ENCODE results near the gene CENPX. TPM values are rescaled to one million over a fixed set of nuclear protein-coding genes. Genes with fewer than 3 reads are reported as not detected.

The CENPX gene
- total and polyA plus RNA-seq, 12 donors: 15.8 to 132 (median 23.6) TPM

DNA sequence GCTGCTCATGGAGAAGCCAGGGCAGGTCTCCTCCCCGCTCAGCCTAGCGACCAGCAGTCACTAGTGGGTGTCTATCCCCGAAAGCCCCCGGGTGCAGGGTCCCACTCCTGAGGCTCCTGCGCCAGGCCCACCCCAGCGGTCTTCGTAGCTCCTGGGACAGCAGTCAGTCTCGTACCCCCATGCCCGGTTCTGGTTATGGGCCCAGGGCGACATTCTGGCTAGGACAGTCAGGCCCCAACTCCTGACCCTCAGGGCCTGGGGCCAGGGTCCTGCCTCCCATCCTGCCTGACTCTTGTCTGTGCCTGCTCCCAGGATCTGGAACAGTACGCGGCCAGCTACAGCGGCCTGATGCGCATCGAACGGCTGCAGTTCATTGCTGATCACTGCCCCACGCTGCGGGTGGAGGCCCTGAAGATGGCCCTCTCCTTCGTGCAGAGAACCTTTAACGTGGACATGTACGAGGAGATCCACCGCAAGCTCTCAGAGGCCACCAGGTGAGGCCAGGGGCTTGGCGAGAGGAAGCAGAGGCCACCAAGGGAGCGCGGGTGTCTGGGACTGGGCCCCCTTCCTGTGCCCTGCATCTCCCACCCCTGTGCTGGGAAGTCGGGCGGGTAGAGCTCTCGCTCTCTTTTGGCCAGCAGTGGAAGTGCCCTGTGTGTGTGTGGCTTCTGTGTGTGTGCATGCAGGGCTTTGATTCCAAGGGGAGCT lies 31.0 kb upstream of the CENPX start:
- Histone ChIP-seq H3K27me3 (no peaks in the 10 kb centered on the region), H3K36me3 (peaks cover 3 to 72% (median 29%) of the 10 kb centered on the region in 9 donors), H3K9me3 (no peaks in the 10 kb centered on the region), H3K4me3 (peak overlapping the region in 2 of 10 donors; percentile 86 to 91), H3K4me1 (peaks cover 12 to 39% (median 28%) of the 10 kb centered on the region in 9 donors), H3K27ac (no peak overlapping the region)
- DNase-seq (no peak), ATAC-seq (no peak)
- WGBS, 2 donors: 93 to 94% methylated on average over 28 of the region's 28 CpGs
- intact Hi-C loops (cut with DNase I): loop anchor here in 1 of 10 donors (5.0 kb wide), 1 partner anchor 44 kb away; the partner anchor contains the start of gene FASN
- TF ChIP-seq, protein P1, sequence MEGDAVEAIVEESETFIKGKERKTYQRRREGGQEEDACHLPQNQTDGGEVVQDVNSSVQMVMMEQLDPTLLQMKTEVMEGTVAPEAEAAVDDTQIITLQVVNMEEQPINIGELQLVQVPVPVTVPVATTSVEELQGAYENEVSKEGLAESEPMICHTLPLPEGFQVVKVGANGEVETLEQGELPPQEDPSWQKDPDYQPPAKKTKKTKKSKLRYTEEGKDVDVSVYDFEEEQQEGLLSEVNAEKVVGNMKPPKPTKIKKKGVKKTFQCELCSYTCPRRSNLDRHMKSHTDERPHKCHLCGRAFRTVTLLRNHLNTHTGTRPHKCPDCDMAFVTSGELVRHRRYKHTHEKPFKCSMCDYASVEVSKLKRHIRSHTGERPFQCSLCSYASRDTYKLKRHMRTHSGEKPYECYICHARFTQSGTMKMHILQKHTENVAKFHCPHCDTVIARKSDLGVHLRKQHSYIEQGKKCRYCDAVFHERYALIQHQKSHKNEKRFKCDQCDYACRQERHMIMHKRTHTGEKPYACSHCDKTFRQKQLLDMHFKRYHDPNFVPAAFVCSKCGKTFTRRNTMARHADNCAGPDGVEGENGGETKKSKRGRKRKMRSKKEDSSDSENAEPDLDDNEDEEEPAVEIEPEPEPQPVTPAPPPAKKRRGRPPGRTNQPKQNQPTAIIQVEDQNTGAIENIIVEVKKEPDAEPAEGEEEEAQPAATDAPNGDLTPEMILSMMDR (IDR thresholded peaks at IDR 0.05): no peak

DNA sequence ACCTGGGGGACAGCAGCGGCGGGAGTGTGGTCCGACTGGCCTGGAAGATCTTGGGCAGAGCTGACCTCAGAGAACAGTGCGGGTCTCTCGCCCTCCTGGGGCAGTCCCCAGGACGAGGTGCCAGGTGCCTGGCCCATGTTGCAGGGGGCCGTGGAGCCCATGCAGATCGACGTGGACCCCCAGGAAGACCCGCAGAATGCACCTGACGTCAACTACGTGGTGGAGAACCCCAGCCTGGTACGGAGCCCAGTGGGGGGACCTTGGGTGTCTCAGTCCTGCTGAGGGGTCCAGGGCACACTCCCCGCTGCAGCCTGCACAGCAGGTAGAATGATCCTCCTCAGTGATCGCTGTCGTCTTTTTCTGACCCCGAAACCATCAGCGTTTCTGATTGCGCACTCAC lies 30.5 kb upstream of the CENPX start:
- Histone ChIP-seq H3K4me3 (peak overlapping the region in 7 of 10 donors; percentile 73 to 97 (median 86)), H3K4me1 (peaks cover 12 to 39% (median 28%) of the 10 kb centered on the region in 9 donors), H3K9me3 (no peaks in the 10 kb centered on the region), H3K27me3 (no peaks in the 10 kb centered on the region), H3K27ac (no peak overlapping the region), H3K36me3 (peaks cover 3 to 72% (median 29%) of the 10 kb centered on the region in 9 donors)
- WGBS, 2 donors: 90 to 92% methylated on average over 19 of the region's 19 CpGs
- TF ChIP-seq, protein P1 (IDR thresholded peaks at IDR 0.05): no peak
- ATAC-seq (no peak), DNase-seq (no peak)
- intact Hi-C loops (cut with DNase I): loop anchor here in 1 of 10 donors (5.0 kb wide), 1 partner anchor 44 kb away; the partner anchor contains the start of gene FASN

DNA sequence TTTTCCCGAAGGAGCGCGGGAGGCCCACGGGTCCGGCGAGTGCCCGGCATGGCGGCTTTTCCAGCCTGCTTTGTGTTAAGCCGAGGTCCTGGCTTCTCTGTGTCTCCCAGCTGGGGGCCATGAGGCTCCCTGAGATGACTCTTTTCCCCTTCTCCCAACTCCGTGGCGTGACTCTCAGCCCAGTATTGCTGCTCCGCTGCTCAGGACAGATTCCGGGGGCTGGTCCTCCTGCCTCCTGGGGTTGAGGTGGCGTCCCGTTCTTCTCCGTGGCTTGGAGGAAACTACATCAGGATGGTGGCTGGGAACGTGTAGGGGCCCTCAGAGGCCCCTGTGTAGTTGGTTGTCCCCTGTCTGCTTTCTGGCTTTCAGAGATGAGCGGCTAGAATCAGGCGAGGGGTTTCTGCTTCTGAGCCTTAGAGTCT lies 30.0 kb upstream of the CENPX start:
- intact Hi-C loops (cut with DNase I): loop anchor here in 1 of 10 donors (5.0 kb wide), 1 partner anchor 45 kb away; the partner anchor contains the start of gene FASN
- H3K36me3 ChIP-seq: peaks cover 3 to 72% (median 25%) of the 10 kb centered on the region in 9 donors
- H3K4me1 ChIP-seq: peaks cover 12 to 39% (median 28%) of the 10 kb centered on the region in 9 donors
- H3K27me3 ChIP-seq: no peaks in the 10 kb centered on the region
- TF ChIP-seq, protein P1 (IDR thresholded peaks at IDR 0.05): no peak
- peak overlapping the region; percentile 46 to 97 (median 83) for H3K4me3 ChIP-seq
- DNase-seq: no peak
- peak overlapping the region in 6 of 10 donors; percentile 22 to 78 (median 64) for H3K27ac ChIP-seq
- WGBS, 2 donors: 23 to 27% methylated on average over 18 to 19 of the region's 19 CpGs
- no peaks in the 10 kb centered on the region for H3K9me3 ChIP-seq
- ATAC-seq: no peak

DNA sequence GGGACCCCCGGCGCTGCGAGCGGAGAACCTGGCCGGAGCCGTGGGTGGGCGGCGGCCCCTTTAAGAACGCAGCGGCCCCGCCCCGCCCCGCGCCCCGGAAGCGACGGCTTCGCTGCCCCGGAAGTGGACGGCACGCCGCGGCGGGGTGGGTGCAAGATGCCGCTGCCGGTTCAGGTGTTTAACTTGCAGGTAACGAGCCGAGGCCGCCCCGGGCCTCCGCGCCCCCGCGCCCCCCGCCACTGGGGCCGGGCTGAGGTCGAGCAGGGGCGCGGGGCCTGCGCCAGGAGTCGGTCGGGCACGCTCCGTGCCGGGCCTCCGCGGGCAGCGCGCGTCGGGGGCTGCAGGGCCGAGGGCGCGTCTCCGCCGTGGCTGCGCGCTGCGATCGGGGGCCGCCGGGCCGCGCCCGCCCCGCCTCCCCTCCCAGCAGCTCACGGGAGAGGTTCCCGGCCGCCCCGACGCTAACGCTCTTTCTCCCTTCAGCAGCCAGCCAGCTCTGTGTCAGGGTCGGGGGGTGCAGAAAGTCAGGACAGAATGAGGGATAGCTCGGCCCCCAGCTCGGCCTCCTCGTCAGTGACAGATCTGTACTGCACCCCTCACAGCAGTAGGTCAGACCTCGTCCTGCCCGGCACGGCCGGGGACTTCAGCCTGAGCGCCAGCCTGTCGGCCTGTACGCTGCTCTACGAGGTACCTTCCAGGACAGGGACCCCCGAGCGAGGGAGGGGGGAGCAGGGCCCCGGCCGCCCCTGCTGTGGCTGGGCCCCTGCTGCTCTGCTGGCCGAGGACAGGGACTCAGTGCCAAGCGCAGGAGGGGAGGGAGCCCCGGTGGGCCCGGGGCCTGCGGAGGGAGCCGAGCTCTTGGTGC lies 29.3 kb upstream of the CENPX start, which contains the start of the genes GPS1 and RFNG:
Gene GPS1 (plus strand): TSS at position 123 of the 862 bp plus-strand sequence. CDS start 34 bp downstream, at position 157.
Gene RFNG (minus strand): TSS at position 36 of the 862 bp plus-strand sequence. CDS start 45 bp downstream, outside the sequence.
- TF ChIP-seq, protein P1 (IDR thresholded peaks at IDR 0.05): no peak
- peaks cover 12 to 39% (median 28%) of the 10 kb centered on the region in 9 donors for H3K4me1 ChIP-seq
- DNase-seq: peak; percentile 69 to 84
- peak within 1 kb of the TSS; percentile 73 to 97 (median 84) for H3K4me3 ChIP-seq
- H3K9me3 ChIP-seq: no peaks in the 10 kb centered on the region
- no peaks in the 10 kb centered on the region for H3K27me3 ChIP-seq
- peak; percentile 27 to 82 (median 70) for ATAC-seq
- peak within 1 kb of the TSS in 9 of 10 donors; percentile 15 to 85 (median 71) for H3K27ac ChIP-seq
- H3K36me3 ChIP-seq: peaks cover 3 to 72% (median 19%) of the 10 kb centered on the region in 9 donors
- intact Hi-C loops (cut with DNase I): loop anchor here in 1 of 10 donors (5.0 kb wide), 1 partner anchor 45 kb away; the partner anchor contains the start of gene FASN
- 1% methylated on average over 78 to 94 of the region's 94 CpGs for WGBS, 2 donors
